Esophagus (tissue), 2 donors: ENCODE results near the gene YBX2. TPM values are rescaled to one million over a fixed set of nuclear protein-coding genes. Genes with fewer than 3 reads are reported as not detected.
A peak's percentile ranks its signal among the peaks of the same experiment; 100 is the strongest.

Experiments
- H3K27ac ChIP-seq, 2 donors: one replicate each; pipeline ENCODE4 v1.5.1; 2013; ENCODE audit warnings: low read depth in 2 of 2, mild to moderate bottlenecking in 2 of 2, inconsistent platforms in 1 of 2, low read length in 1 of 2, moderate library complexity in 1 of 2
- H3K27me3 ChIP-seq, 2 donors: one replicate each; pipeline ENCODE4 v1.6.1; 2013; ENCODE audit warnings: low read length in 2 of 2, control low read depth in 1 of 2, mild to moderate bottlenecking in 1 of 2; ENCODE audit not compliant: insufficient read depth in 2 of 2, control insufficient read depth in 1 of 2
- H3K36me3 ChIP-seq, 2 donors: one replicate each; pipeline ENCODE4 v1.6.1; 2013; ENCODE audit warnings: low read length in 1 of 2; ENCODE audit not compliant: control insufficient read depth in 2 of 2, insufficient read depth in 2 of 2
- H3K4me1 ChIP-seq, 2 donors: one replicate each; pipeline ENCODE4 v1.6.1; 2013; ENCODE audit warnings: low read length in 1 of 2; ENCODE audit not compliant: control insufficient read depth in 2 of 2, insufficient read depth in 2 of 2
- H3K4me3 ChIP-seq, 2 donors: one replicate each; pipeline ENCODE4 v1.5.1; 2013; ENCODE audit warnings: low read length in 2 of 2, mild to moderate bottlenecking in 2 of 2, low read depth in 1 of 2, moderate library complexity in 1 of 2
- H3K9me3 ChIP-seq, 2 donors: one replicate each; pipeline ENCODE4 v1.6.1; 2013; ENCODE audit warnings: mild to moderate bottlenecking in 2 of 2, low read depth in 1 of 2, low read length in 1 of 2, moderate library complexity in 1 of 2; ENCODE audit not compliant: control insufficient read depth in 2 of 2, insufficient read depth in 1 of 2
- WGBS, 2 donors: extraction: QIAGEN DNeasy Blood & Tissue Kit; methylation state at CpG; one replicate each; pipeline ENCODE4 v1.1.7; 2013; 5-methylcytosine and 5-hydroxymethylcytosine counted together
- polyA plus RNA-seq, 2 donors: library from polyadenylated mRNA; stranded (reverse); fragments of 200-250 nt; gene quantifications; one replicate each; pipeline ENCODE4 v1.2.3, GENCODE V29; 2013
- donor health status: healthy with polysubstance abuse.
- donor health status: Bipolar disorder and iron deficiency.

The YBX2 gene
- polyA plus RNA-seq, 2 donors, result 2.8 to 13.0 TPM

DNA sequence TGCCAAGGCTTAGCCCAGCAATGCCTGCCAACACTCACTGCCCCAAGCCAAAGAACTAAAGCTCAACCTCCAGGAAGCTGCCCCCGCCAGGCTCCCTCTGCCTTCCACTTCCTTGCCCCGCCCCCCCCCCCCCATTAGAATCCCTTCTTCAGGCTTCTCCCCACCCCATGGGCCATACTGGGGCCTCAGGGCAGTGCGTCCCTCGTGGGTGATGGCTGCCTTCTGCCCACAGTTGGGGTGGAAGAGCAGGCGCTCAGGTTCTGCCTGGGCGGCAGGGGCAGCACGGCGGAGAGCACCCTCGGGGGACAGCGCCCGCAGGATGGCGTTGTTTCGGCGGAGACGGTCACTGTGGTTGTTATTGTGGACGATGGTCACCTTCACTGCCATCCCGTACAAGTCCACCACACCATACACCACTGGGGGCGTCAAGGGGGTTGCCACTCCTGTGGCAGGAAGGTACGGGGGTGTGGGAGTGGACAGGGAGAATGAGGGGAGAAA, 30.6 kb upstream of the YBX2 start:
- H3K4me1 ChIP-seq, result peaks cover 0 to 9% of the 10 kb centered on the region in 2 donors
- no peak overlapping the region for H3K27ac ChIP-seq
- no peak overlapping the region for H3K4me3 ChIP-seq
- H3K27me3 ChIP-seq, result no peaks in the 10 kb centered on the region
- 90 to 93% methylated on average over 17 to 19 of the region's 19 CpGs for WGBS, 2 donors
- no peaks in the 10 kb centered on the region for H3K9me3 ChIP-seq
- peaks cover 20 to 46% of the 10 kb centered on the region in 2 donors for H3K36me3 ChIP-seq

DNA sequence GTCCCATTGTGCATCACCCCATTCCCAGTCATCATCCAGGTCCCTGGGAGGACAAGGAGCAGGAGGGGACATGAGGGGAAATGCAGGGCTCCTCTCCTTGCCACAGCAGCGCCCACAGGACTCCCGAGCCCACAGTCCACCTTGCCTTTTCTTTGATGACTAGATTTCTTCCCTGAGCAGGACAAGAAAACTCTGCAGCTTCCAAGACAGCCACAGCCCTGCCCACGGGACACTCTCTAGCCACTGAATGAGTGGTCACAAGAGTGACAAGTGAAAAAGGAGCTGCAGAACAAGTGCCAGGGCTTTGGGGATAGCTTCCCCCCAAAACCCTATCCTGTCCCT, 30.0 kb upstream of the YBX2 start:
- Histone ChIP-seq H3K27ac (no peak overlapping the region), H3K36me3 (peaks cover 20 to 46% of the 10 kb centered on the region in 2 donors), H3K9me3 (no peaks in the 10 kb centered on the region), H3K4me1 (peaks cover 0 to 9% of the 10 kb centered on the region in 2 donors), H3K4me3 (no peak overlapping the region), H3K27me3 (no peaks in the 10 kb centered on the region)
- 81 to 82% methylated on average over 3 of the region's 3 CpGs for WGBS, 2 donors

DNA sequence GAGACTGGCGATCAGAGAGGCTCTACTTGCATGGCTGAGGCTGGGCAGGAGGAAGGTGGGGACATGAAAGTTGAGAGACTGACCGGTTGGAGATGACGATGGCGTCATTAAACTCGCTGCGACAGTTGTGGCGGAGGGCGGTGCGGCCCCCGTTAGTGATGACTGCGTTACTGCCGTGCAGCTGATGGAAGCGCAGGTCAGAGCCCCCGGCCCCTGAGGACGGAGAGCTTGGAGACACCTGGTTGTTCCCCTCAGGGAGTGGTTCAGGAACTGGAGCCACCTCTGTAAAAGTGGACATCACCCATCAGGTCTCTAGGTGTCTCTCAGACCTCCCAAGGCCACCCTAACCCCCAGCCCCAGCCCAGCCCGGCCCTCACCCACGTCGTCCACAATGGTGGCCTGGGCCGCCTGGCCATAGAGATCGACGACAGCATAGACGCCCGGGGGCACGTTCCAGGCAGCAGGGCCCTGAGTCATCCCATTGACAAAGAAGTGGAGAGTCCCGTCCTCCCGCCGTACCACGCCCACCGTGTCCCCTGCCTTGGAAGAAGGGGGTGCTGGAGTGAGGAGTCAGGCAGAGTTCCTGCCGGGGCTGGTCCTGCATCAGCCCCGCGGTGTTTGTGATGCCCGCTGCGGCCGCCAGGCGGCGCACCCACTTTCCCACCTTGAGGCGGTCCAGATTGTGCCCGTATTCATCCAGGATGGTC, 29.4 kb upstream of the YBX2 start:
- Histone ChIP-seq H3K36me3 (peaks cover 20 to 48% of the 10 kb centered on the region in 2 donors), H3K9me3 (no peaks in the 10 kb centered on the region), H3K4me1 (peaks cover 0 to 9% of the 10 kb centered on the region in 2 donors), H3K27me3 (no peaks in the 10 kb centered on the region), H3K27ac (no peak overlapping the region), H3K4me3 (no peak overlapping the region)
- WGBS, 2 donors, result 55 to 60% methylated on average over 39 of the region's 39 CpGs

DNA sequence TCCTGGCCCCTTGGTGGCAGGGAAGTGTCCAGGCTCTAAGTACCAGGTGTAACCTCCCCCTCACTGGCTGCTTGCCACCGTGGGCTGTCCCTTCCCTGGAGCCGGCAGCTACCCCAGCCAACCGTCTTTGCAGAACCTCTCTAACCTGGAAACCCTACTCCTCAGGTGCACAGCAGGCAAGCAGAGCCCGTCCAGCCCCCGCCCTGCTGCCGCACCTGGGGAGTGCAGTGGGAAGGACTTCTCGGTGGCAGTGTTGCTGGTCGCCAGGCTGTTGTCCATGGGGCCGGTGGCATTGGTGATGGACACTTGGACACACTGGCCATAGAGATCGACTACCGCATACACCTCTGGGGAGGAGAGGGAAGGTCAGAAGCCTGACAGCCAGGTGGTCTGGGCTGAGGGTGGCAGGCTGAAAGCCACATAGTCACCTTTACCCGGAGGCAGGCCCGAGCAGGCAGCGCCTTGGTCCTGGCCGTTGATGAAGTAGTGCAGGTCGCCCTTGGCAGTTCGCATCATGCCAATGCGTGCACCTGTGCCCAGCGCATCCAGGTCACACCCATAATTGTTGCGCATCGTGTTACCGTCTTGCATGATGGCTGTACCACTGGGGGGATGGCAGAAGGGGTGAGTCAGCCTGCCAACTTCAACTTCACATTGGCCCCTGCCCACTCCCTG, 28.2 kb upstream of the YBX2 start:
- peaks cover 26 to 60% of the 10 kb centered on the region in 2 donors for H3K36me3 ChIP-seq
- WGBS, 2 donors, result 86 to 94% methylated on average over 22 of the region's 22 CpGs
- H3K4me1 ChIP-seq, result peaks cover 0 to 3% of the 10 kb centered on the region in 2 donors

GRCh38 chr17:7321466-7321865, 27.0 kb upstream of the YBX2 start:
- H3K27ac ChIP-seq, result no peak overlapping the region
- H3K27me3 ChIP-seq, result no peaks in the 10 kb centered on the region
- H3K36me3 ChIP-seq, result peaks cover 26 to 64% of the 10 kb centered on the region in 2 donors
- H3K4me1 ChIP-seq, result no peaks in the 10 kb centered on the region
- H3K9me3 ChIP-seq, result no peaks in the 10 kb centered on the region
- H3K4me3 ChIP-seq, result no peak overlapping the region
- 90% methylated on average over 15 of the region's 15 CpGs for WGBS, 2 donors

More for the DNA sequence above, 28.2 kb upstream of the YBX2 start:
- Histone ChIP-seq H3K9me3 (no peaks in the 10 kb centered on the region), H3K27me3 (no peaks in the 10 kb centered on the region), H3K4me3 (no peak overlapping the region), H3K27ac (no peak overlapping the region)

DNA sequence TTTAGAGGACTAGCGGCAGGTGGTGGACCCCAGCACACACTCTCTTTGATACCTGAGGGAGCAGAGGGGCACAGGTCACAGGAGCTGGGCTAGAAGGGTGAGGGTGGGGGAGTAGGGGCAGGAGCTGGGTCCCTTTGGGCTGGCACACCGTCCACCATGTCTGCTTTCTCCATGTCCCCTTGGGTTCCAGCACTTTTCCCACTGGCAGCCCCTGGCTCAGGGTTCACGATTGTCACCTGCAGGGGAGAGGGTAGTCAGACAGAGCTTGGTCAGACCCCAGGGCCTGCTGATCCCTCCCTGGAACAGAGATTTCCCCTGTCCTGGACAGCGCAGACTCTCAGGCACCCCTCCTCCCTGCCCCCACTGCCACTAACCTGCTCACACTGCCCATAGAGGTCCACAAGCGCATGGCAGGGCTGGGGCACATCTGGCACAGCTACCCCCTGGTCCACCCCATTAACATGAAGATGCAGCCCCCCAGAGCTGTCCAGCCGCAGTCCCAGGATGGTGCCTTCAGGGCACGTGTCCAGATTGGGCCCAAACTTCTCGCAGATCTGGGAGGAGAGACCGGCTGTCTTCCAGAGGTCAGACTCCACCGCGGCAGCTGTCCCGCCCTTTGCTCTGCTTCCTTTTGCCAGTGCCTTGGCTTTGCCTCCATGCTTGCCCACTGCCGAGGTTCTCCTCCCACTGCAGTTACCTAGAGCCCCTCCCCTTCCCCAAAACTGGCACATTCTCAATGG, 23.9 kb upstream of the YBX2 start:
- WGBS, 2 donors, result 86 to 90% methylated on average over 13 of the region's 13 CpGs
- peaks cover 18 to 51% of the 10 kb centered on the region in 2 donors for H3K36me3 ChIP-seq

DNA sequence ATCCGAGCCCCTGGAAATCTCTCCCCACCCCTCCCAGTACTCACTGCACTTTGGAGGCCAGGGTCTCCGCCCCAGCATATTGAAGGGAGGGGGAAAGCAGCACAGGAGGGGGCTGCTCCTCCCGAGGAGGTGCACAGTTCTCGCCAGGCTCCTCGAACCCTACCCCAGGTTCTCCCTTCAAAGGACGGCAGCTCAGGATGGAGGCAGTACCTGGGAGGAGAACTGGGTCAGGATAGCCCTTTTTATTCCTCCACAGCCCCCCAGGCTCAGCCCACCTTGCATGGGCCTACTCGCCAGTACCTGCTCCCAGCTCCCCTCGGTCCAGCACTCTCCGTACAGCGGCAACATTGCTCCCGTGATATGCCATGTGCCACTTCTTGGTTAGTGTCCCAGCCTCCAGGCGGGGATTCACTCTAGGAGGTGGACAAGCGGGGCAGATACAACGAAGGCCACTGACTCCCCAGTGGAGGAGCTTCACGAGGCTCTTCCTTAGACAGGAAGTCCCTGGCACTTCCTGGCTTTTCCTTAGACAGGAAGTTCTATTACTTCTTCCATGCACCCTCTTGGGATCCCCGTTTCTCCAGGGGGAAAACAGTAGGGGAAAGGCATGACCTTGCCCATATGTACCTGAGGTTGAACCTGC, 22.8 kb upstream of the YBX2 start:
- Histone ChIP-seq H3K27me3 (no peaks in the 10 kb centered on the region), H3K9me3 (no peaks in the 10 kb centered on the region), H3K4me3 (no peak overlapping the region), H3K4me1 (peaks cover 0 to 7% of the 10 kb centered on the region in 2 donors), H3K27ac (no peak overlapping the region), H3K36me3 (peaks cover 23 to 50% of the 10 kb centered on the region in 2 donors)
- 80 to 88% methylated on average over 15 to 16 of the region's 16 CpGs for WGBS, 2 donors

More for the DNA sequence above, 23.9 kb upstream of the YBX2 start:
- Histone ChIP-seq H3K4me3 (no peak overlapping the region), H3K4me1 (peaks cover 0 to 7% of the 10 kb centered on the region in 2 donors), H3K27me3 (no peaks in the 10 kb centered on the region), H3K27ac (no peak overlapping the region), H3K9me3 (no peaks in the 10 kb centered on the region)

DNA sequence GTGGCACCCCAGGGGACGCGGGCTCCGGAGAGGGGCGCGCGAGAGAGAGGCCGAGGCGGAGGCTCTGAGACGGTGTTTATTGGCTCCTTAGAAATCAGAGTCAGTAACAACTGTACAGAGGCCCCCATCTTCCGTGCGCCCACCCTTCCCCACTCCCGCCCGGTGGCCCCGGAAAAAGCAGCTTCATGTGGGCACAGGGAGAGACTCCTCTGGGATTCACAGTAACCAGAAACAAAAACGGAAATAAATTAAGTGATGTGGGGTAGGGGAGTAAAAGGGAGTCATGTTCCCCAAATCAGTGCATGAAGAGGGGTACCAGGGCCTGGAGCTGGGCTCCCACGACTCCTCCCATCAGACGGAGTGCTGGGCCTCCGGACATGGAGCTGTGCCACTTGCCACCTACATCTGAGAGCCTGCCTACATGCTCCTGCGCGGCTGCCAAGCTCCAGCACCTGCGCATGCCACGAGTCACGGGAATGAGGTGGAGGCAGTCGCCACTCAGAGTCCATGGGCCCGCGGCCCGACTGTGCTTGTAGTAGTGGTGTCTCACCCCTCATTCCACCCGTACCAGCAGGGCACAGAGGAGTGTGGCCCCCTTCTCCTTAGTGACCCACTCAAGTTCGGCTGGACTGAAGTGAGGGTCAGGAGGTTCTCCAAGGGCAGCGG, 21.3 kb upstream of the YBX2 start:
- WGBS, 2 donors, result 27% methylated on average over 30 of the region's 30 CpGs
- H3K4me1 ChIP-seq, result peaks cover 0 to 10% of the 10 kb centered on the region in 2 donors
- no peaks in the 10 kb centered on the region for H3K27me3 ChIP-seq
- peak overlapping the region; percentile 98 for H3K27ac ChIP-seq
- H3K9me3 ChIP-seq, result no peaks in the 10 kb centered on the region
- H3K36me3 ChIP-seq, result peaks cover 25 to 42% of the 10 kb centered on the region in 2 donors
- H3K4me3 ChIP-seq, result peak overlapping the region; percentile 61 to 84
